Fibroblast of villous mesenchyme (primary cell): Measurements from ENCODE around the gene RRP8. TPM values are rescaled to one million over a fixed set of nuclear protein-coding genes. Genes with fewer than 3 reads are reported as not detected.

Source experiments
- DNase-seq: peaks from one replicate; pipeline ENCODE4 v3.0.0-alpha.2; 2010; ENCODE audit warnings: low read depth
- H3K4me3 ChIP-seq: 2 replicates; pipeline ENCODE4 v1.5.1; 2011; ENCODE audit warnings: low read depth, mild to moderate bottlenecking, low read length
- CTCF ChIP-seq: IDR thresholded peaks from 2 replicates; pipeline ENCODE4 v1.5.1; 2012; ENCODE audit warnings: low read depth, mild to moderate bottlenecking, low read length; ENCODE audit not compliant: insufficient read depth
- total RNA-seq: library from RNA; depleted of rRNA; stranded (reverse); fragments of >200 nt; gene quantifications from 2 replicates; pipeline ENCODE4 v1.2.3, GENCODE V29; 2012

The RRP8 gene
- total RNA-seq, 1 donor = 13.4 TPM

- no peak for TF ChIP-seq CTCF
- no peak overlapping the region for H3K4me3 ChIP-seq
- no peak for DNase-seq
These were observed 36.9 kb upstream of the RRP8 start for GRCh38 chr11:6640036-6640984.

GRCh38 chr11:6638429-6638828, 35.0 kb upstream of the RRP8 start:
- TF ChIP-seq CTCF = no peak
- DNase-seq = no peak

GRCh38 chr11:6637871-6638270, 34.5 kb upstream of the RRP8 start:
- no peak for TF ChIP-seq CTCF
- DNase-seq = peak; percentile 79
- no peak overlapping the region for H3K4me3 ChIP-seq

More at GRCh38 chr11:6638429-6638828, 35.0 kb upstream of the RRP8 start:
- H3K4me3 ChIP-seq = no peak overlapping the region

- no peak overlapping the region for H3K4me3 ChIP-seq
- TF ChIP-seq CTCF = no peak
- no peak for DNase-seq
These were observed 33.1 kb upstream of the RRP8 start for GRCh38 chr11:6636480-6636879.

- no peak overlapping the region for H3K4me3 ChIP-seq
- no peak for TF ChIP-seq CTCF
- DNase-seq = peak; percentile 81
These were observed 31.9 kb upstream of the RRP8 start for GRCh38 chr11:6635082-6635932.

- H3K4me3 ChIP-seq = no peak overlapping the region
- no peak for DNase-seq
- TF ChIP-seq CTCF = no peak
These were observed 31.1 kb upstream of the RRP8 start for GRCh38 chr11:6634534-6634933.
